Left renal pelvis (tissue), 4 donors: ENCODE data around the gene ID3. TPM values are rescaled to one million over a fixed set of nuclear protein-coding genes. Genes with fewer than 3 reads are reported as not detected.
A peak's percentile ranks its signal among the peaks of the same experiment; 100 is the strongest.

ENCODE experiments used
- DNase-seq, 4 donors: peaks; one replicate each; pipeline ENCODE4 v3.0.0-alpha.2; 2013; ENCODE audit warnings: low read depth in 4 of 4, low spot score in 3 of 4
- polyA plus RNA-seq, 4 donors: library from polyadenylated mRNA; unstranded; fragments of 120-200 nt; gene quantifications; one replicate each; pipeline ENCODE4 v1.2.1, GENCODE V29; 2013; ENCODE audit not compliant: insufficient read length in 4 of 4

ID3 gene
- polyA plus RNA-seq, 4 donors: 178 to 393 (median 283) TPM

DNA sequence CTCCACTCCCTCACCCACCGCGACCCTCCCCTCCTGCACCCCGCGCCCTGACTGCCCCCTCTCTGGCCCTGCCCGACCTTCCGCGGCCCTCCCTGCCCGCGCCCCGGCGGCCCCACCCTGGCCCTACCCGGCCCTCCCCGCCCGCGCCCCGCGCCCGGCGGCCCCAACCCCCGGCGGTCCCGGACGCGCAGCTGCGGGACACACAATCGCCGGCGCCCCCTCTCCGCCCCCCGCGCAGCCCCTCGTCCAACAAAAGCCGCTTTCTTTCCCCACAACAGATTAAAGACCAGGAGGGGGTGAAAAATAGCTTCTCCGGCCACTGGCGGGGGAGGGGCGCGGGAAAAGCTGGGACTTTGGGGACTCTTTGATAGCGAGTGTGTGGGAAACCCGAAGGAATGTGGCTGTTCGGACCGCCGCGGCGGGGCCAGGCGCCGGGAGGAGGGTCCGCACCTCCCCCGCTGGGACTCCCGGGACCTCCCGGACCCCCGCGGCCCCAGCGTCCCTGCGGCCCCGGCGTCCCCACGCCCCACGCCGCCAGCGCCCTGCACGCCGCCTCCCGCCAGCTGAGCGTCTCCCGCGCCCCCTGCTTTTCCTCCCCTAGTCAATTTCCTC is 8.8 kb upstream of the ID3 start:
- no peak for DNase-seq

DNA sequence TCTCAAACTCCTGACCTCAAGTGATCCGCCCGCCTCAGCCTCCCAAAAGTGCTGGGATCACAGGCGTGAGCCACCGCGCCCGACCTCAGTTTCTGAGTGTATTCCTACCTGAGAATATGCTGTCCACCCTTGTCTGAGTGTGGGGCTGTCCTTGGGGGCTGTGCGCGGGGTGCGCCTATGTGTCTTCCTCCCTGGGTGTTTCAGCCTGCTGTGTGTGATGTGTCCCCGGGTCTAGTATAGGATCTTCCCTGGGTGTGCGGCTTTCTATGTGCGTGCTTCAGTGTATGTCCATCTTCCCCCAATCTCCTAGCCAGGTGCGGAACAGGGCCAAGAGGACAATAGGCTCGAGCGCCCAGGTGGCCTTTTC is 8.3 kb upstream of the ID3 start:
- DNase-seq: no peak

DNA sequence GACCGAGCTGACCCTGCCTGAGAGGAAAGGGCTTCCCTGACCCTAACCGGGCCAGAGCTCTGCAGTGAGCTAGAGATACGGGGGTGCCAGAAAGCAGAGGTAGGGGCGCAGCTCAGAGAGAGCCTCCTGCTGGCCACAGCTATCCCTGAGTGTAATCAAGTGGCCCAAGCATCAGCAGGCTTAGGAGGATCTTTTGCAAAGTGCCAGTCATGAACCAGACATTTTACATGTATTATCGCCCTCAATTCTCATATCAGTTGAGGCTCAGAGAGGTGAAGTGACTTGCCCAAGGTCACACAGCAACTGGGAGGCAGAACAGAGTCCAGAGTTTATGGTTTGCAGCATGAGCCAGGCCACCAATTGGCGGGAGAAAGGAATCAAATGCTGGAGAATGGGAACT is 7.0 kb upstream of the ID3 start:
- no peak for DNase-seq

DNA sequence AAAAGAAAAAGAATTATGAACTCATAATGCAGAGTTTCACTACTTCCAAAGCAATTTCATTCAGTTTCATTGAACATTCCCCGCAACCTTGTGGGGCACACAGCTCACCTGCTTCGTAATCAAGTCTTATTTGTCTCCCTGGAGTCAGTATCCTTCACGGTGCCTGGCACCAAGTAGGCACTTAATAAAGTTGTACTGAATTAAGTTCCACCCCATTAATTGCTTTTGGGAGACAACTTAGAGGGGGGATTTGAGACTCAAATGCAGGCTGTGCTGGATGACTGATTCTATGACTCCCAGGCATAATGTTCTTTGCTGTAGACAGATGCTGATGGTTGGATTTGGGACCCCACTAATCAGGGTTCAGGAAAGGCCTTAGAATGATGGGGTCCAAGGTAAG is 6.5 kb upstream of the ID3 start:
- DNase-seq: no peak

DNA sequence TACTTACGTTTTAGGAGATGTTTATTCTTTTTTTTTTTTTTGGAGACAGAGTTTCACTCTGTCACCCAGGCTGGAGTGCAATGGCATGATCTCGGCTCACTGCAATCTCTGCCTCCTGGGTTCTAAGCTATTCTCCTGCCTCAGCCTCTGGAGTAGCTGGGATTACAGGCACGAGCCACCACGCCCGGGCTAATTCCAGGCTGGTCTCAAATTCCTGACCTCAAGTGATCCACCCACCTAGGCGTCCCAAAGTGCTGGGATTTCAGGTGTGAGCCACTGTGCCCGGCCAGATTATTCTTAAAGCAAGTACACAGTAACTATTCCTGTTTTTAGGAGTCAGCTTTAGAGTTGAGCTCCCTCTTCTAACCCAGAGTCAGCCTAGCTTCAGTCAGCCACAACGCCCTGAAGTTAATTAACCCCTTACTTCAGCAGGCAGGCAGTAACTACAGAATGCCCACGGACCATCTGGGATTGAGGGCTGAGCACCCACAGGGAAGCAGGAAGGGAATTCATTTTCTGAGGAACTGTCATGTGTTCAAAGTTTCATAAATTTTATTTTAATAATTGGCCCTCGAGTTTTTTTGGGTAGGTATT is 5.3 kb upstream of the ID3 start:
- DNase-seq: no peak

DNA sequence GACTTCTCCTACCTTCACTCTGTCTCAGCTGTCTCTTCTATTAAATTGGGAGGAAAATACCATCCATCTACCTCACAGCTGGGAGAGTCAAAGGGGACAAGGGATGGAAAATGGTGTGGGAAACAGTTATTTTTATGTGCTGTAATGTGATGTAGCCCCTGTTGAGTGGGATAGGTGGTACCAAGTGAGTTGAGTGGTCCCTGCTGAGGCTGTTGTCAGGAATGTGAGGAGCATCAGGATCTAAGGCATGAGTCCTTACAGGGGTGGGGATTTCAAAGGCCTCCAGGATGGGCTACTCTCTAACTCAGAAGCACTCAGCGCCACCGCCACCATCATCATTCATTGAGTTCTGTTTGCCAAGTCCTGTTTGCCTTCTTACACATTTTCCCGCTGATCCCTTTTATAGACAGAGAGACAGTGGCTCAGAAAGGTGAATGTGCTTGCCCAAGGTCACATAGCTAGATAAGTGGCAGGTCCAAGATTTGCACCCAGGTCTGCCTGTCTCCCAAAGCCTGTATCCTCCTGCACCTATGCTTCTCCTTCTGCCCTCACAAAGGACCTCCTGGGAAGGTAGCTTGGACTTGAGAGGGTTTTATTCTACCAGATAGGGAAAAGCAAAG is 4.6 kb upstream of the ID3 start:
- no peak for DNase-seq

DNA sequence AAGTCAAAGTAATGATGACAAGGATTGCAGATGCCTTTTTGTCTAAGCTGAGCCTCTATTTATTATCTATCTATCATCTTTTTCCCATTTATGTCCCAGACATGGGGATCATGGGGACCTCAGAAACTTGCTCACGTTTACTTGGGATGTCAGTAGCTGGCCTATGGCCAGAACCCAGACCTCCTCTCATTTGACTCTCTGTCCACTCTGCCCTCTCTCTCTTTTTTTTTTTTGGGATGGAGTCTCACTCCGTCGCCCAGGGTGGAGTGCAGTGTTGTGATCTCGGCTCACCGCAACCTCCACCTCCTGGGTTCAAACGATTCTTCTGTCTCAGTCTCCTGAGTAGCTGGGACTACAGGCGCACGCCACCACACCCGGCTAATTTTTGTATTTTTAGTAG is 3.7 kb upstream of the ID3 start:
- no peak for DNase-seq

DNA sequence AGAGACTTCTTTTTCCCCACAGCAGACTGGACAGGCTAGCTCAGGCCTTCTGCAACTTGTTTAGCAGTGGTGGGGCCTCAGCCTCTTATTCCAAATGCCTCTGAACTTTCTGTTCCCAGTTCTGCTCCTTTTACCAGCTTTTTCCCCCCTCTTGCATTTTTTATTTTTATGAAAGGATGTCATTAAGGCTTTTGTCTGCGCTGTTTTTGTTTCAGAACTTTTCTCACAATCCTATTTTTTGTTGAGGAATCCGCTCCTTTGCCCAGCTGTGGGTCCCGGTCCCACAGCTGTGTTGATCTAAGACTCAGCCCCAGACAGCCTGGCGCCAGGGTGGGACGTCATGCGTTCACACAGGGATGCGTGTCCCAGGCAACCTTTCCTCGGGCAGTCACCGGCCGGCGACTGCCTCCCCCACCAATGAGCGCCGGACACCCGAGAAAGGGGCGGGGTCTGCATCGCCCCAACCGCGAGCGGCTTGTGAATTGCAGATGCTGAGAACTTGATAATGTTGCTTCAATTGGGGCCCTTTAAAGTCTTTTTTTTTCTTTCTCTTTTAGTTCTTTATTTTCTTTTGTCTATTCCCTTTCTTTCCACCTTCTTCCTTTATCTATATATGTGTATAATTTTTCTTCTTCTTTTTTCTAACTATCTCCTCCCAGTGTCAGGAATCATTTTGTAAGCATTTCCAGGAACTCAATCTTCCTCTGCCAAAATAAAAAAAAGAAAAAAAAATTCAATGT is 3.0 kb upstream of the ID3 start:
- DNase-seq: peak; percentile 96 to 97 (median 97)

DNA sequence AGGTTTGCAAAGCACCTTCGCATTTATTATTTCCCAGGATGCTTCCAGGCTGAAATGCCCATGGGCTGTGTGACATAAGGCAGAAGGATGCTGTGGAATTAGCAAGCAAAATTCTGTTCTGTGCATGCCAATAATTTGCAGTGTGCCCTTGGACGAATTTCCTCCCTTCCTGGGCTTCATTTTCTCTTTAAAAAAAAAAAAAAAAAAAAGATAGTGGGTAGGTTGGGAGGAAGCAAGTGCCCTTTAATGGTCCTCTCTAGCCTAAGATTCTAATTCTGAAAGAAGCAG is 2.5 kb upstream of the ID3 start:
- DNase-seq: no peak

DNA sequence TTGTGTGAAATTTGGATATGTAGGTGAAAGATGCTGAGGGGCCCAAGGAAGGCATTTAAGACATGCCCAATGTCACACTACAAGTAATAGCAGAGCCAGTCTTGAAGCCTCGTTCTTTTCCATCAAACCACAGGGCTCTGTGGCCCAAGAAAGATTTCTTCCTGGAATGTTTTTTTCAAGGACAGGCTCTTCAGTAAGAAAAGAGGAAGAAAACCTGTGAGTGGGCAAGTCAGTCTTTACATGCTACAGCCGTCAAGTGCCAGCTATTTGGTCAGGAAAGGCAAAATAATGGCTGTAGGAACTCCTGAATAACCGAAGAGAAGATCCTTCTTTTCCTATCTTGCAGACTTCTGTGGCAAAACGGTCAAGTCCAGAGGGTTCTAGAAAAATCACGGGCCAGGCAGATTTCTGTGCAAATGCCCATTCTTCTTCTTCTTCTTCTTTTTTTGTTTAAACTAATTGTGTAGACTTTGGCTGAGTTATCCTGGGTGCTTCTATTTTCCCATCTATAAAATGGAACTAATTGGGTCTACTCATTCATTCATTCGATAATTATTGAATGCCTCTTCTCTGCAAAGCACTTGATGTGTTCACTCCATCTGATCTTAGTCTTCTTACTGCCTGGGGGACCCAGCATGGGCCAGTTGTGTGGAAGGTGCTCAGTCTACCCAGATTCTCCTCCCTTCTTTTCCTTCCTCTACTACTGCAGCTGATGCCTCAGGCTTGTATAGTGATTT is 1.9 kb upstream of the ID3 start:
- DNase-seq: no peak

DNA sequence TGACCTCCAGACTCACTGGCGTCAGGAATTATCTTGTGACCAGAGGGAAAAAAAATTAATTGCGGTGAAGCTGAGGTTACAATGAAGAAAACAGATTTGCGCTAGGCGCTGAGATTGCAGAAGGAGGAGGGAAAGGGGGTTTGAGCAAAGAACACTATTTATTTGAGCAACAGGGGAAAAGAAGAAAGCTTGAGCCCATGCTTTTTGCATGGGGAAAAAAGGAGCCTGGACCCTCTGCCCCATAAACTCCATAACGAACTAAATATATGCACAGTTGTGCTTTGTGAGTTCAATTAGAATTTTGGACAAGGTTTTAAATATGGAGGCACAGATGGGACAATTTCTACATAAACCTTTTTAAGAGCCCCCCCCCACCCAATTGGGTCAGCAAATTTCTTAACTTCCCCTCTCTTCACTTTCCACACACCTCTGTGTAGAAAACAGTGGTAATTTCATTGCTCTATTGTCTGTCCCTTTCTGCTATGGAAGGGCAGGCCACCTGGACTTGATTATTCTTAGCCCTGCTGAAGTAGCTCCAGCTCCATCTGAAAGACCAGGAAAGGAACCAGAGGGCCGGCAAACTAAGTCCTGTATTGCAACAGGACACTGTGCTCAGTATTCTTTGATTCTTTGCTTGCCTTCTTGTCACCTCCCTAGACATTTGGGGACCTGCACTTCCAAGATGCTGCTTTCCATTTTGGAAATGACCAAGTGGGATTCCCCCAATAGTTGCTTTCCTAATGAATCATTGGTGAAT is 862 bp upstream of the ID3 start:
- DNase-seq: no peak

DNA sequence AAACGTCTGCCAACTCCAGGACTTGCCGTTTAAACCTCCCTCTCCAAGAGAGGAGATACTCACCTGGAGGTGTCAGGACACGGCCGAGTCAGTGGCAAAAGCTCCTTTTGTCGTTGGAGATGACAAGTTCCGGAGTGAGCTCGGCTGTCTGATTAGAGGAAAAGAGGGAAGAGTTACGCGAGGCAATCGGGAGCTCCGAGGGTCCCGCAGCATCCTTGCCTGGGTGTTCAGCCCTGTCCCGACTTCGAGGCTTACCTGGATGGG is 497 bp downstream of the ID3 start:
- no peak for DNase-seq

DNA sequence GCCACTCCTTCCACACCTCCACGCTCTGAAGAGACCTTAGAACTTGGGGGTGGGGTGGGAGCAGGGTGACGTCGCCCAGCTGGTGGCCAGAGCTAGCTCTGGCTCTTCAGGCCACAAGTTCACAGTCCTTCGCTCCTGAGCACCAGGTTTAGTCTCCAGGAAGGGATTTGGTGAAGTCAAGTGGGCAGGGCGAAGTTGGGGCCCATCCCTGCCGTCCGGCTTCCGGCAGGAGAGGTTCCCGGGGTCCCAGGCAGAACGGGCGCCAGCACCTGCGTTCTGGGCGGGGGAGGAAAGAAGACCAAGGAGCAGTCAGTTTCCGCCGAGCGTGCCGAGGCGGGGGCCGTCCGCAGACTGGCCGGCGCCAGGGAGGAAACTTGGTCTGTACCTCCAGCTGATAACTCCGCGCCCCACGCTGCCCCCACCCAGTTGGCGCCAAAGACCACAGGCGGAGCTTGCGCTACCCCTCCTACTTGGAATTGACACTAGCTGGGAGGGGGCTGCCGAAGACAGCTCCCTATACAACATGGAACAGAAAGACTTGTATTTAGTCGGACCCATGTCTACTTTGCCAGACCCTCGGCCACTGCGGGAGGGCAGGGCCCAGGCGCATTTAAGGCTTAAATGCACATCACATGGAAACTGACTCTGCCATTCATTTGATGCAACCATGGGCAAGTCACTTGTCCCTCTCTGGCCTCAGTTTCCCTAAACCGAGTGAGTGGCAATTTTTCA is 995 bp downstream of the ID3 start:
- no peak for DNase-seq

DNA sequence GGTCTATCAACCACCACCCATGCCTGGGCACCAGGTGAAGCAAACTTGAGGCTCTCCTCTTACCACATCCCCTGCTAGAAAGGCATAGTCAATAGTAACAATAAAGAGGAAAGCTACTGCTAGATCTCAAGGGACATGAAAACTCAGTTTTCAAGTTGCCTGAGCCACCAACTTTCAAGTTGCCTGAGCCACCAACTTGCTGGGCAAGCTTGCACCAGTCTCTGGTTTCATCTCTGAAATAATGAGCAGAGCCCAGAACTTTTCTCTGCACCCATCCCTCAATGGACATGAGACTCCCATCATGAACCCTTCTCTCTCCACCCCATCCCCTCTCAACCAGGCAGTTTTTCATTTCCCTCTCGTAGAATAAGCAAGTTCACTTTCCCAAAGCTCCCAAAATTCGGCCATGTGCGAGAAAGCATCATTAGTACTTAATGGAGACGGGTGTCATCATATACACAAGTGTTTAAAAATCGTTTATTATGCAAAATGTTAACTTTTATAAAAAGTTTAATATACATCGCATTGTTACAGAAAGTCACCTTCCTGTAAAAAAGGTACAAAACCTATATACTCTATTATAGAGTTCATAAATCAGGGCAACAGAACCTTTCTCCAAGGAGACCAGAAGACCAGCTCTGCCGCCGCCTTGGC is 1.7 kb downstream of the ID3 start:
- no peak for DNase-seq

DNA sequence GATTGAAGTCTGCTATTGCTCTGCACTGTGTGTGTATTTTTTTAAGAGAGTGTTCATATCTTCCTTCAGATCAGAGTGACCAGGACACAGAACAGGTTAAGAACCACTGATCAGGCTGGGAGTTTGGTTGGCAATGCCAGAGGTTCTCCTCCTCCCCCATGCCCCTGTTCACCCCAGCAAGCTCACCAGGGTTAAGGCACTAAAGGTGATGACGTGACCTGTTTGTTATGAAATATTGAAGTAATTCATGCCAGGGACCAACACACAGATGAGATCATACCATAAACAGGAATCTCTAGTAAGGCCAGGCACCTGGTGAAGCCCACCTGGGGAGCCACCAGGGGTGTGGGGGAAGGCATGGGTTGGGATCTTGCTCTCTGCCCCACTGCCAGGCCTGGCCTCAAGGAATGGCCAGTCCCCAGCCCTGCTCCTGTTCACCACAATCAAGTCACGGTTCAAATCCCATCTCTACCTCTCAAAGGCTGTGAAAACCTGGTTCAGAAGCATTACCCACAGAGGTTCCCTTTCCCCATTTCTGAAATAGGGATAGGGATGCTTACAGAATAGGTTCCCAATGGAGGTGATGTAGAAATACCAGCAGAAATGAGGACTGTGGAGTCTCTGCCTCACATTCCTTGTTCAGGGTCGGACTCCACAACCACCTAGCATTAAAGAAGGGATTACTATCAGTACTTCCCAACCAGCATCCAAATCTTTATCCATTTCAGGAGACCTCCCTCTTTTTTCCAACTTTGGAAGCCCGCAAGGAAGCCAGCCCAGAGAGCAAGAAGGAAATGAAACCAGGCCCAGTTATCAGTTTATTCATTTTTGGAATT is 2.4 kb downstream of the ID3 start:
- no peak for DNase-seq

DNA sequence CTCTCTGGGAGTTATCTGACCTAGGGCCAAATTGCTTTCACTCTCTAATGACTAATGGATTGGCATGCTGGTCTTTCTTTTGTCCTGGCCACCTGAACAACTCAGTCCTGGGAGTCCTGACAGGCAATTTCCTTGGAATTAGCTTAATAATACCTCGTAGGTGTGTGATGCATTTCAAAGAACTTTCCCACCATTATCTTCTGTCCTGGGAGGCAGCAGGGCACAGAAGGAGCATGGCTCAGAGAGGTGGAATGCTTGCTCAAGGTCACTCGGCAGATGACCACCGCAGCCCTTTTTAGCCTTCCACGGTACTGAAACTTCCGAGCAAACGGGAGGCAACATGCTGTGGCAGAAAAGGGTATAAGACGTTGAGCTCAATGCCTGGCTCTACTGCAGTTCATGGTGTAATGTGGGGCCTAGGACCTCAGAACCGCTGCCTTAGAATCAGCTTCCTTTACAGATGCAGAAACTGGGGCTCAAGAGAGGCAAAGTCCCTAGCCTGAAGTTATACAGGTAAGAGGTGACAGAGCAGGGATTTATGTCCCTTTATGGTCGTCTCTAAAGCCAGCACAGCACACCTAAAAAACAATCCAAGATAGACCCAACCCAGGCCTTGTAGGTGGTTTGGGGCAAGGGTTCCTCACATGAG is 3.2 kb downstream of the ID3 start:
- no peak for DNase-seq

DNA sequence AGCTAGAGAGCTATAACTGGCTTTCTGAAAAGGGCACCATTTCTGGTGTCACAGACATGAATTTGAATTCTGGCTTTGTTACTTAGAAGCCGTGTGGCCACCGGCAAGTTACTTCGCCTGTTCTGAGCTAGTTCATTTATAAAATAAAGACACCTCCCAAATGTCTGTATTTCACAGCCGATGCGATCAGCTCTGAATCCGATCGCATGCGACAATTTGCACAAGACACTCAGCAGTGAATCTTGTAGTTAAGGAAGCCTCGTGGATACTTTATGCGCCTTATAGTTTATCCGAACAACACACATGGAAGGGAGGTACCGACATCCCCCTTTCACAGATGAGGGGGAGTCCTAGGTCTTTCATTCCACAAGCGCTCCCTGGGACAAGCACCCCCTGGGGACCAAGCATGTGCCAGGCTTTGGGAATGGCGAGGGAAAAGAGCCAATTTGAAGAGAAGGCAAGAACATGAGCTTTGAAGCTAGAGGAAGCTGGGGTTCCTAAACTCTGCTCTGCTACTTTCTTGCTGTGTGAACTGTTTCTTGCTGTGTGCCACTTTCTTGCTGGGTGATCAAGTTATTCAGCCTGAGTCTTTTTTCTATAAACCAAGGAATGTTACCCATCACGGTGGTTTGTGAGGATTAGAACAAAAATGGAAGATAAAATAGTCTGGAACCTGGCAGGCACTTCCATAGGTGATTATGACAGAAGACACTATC is 3.9 kb downstream of the ID3 start:
- no peak for DNase-seq
